DND-41 (cell line): ENCODE data around the gene TSC22D4.

Experiments used
- ATAC-seq: fragments of 200-7000 bp; cut with Tn5 transposase; 3 replicates; pipeline ENCODE4 v1.9.1; 2021; ENCODE audit warnings: low read depth; ENCODE audit not compliant: insufficient read depth
- DNase-seq: peaks from one replicate; pipeline ENCODE4 v3.0.0-alpha.2; 2020
- H2AFZ ChIP-seq: 2 replicates; pipeline ENCODE4 v1.6.0; 2012; ENCODE audit warnings: low read depth, low read length
- H3K27ac ChIP-seq: 2 replicates; pipeline ENCODE4 v1.5.1; 2012; ENCODE audit warnings: low read length, inconsistent platforms
- H3K27me3 ChIP-seq: fragments of 200-600 bp; sonication (generic); 2 replicates; pipeline ENCODE4 v1.6.0; 2012; ENCODE audit warnings: low read length, mild to moderate bottlenecking, inconsistent platforms; ENCODE audit not compliant: insufficient read depth, poor library complexity
- H3K36me3 ChIP-seq: 2 replicates; pipeline ENCODE4 v1.5.1; 2012; ENCODE audit warnings: low read length, inconsistent platforms; ENCODE audit not compliant: insufficient read depth
- H3K4me1 ChIP-seq: 2 replicates; pipeline ENCODE4 v1.5.1; 2012; ENCODE audit warnings: mild to moderate bottlenecking, low read length; ENCODE audit not compliant: insufficient read depth
- H3K4me2 ChIP-seq: 2 replicates; pipeline ENCODE4 v1.6.0; 2012; ENCODE audit warnings: mild to moderate bottlenecking, moderate library complexity, low read length, inconsistent platforms; ENCODE audit not compliant: insufficient read depth
- H3K4me3 ChIP-seq, 2 experiments: fragments of 200-600 bp in 1 of 2; shearing (Covaris generic) in 1 of 2; 2 replicates each; pipeline ENCODE4 v1.5.1; 2012 to 2016; ENCODE audit warnings: inconsistent platforms in 2 of 2, low read length in 2 of 2, mild to moderate bottlenecking in 2 of 2, low read depth in 1 of 2, moderate library complexity in 1 of 2
- H3K79me2 ChIP-seq: 2 replicates; pipeline ENCODE4 v1.6.0; 2012; ENCODE audit warnings: low read length, inconsistent platforms; ENCODE audit not compliant: insufficient read depth
- H3K9ac ChIP-seq: 2 replicates; pipeline ENCODE4 v1.6.0; 2012; ENCODE audit warnings: low read depth, mild to moderate bottlenecking, inconsistent platforms, low read length, moderate library complexity
- H3K9me3 ChIP-seq: 2 replicates; pipeline ENCODE4 v1.5.1; 2012; ENCODE audit warnings: low read length, moderate library complexity, mild to moderate bottlenecking, inconsistent platforms; ENCODE audit not compliant: insufficient read depth, severe bottlenecking
- H4K20me1 ChIP-seq: 2 replicates; pipeline ENCODE4 v1.6.0; 2012; ENCODE audit warnings: low read length; ENCODE audit not compliant: insufficient read depth
- EZH2 ChIP-seq: IDR thresholded peaks from 3 replicates; pipeline ENCODE4 v1.6.1; 2012; ENCODE audit warnings: borderline replicate concordance, low read depth, mild to moderate bottlenecking, moderate library complexity, low read length, inconsistent platforms; ENCODE audit not compliant: severe bottlenecking
- TF ChIP-seq, protein P1 (sequence below): IDR thresholded peaks from 2 replicates; pipeline ENCODE4 v1.5.1; 2012; ENCODE audit warnings: borderline replicate concordance, low read length, moderate library complexity, mild to moderate bottlenecking; ENCODE audit not compliant: poor library complexity, severe bottlenecking; ENCODE audit errors: extremely low read depth

Gene TSC22D4

DNA sequence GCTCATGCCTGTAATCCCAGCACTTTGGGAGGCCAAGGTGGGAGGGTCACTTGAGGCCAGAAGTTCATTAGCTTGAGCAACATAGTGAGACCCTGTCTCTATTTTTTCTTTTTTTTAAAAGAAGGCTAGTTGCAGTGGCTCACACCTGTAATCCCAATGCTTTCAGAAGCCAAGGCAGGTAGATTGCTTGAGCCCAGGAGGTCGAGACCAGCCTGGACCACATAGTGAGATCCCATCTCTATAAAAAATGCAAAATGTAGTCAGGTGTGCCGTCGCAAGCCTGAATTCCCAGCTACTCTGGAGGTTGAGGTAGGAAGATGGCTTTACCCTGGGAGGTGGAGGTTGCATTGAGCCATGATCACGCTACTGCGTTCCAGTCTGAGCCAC lies 12.2 kb upstream of the TSC22D4 start:
- no peak overlapping the region for H3K9ac ChIP-seq
- H3K4me2 ChIP-seq: no peak overlapping the region
- DNase-seq (no peak), ATAC-seq (no peak)
- H3K79me2 ChIP-seq: no peaks in the 10 kb centered on the region
- H3K27ac ChIP-seq: no peak overlapping the region
- H4K20me1 ChIP-seq: no peaks in the 10 kb centered on the region
- H3K36me3 ChIP-seq: no peaks in the 10 kb centered on the region
- TF ChIP-seq EZH2: no peak
- TF ChIP-seq, protein P1, sequence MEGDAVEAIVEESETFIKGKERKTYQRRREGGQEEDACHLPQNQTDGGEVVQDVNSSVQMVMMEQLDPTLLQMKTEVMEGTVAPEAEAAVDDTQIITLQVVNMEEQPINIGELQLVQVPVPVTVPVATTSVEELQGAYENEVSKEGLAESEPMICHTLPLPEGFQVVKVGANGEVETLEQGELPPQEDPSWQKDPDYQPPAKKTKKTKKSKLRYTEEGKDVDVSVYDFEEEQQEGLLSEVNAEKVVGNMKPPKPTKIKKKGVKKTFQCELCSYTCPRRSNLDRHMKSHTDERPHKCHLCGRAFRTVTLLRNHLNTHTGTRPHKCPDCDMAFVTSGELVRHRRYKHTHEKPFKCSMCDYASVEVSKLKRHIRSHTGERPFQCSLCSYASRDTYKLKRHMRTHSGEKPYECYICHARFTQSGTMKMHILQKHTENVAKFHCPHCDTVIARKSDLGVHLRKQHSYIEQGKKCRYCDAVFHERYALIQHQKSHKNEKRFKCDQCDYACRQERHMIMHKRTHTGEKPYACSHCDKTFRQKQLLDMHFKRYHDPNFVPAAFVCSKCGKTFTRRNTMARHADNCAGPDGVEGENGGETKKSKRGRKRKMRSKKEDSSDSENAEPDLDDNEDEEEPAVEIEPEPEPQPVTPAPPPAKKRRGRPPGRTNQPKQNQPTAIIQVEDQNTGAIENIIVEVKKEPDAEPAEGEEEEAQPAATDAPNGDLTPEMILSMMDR: no peak
- H3K4me3 ChIP-seq: no peak overlapping the region
- H3K9me3 ChIP-seq: no peaks in the 10 kb centered on the region
- H3K27me3 ChIP-seq: peaks cover 32% of the 10 kb centered on the region
- H3K4me1 ChIP-seq: no peaks in the 10 kb centered on the region
- no peak overlapping the region for H2AFZ ChIP-seq

DNA sequence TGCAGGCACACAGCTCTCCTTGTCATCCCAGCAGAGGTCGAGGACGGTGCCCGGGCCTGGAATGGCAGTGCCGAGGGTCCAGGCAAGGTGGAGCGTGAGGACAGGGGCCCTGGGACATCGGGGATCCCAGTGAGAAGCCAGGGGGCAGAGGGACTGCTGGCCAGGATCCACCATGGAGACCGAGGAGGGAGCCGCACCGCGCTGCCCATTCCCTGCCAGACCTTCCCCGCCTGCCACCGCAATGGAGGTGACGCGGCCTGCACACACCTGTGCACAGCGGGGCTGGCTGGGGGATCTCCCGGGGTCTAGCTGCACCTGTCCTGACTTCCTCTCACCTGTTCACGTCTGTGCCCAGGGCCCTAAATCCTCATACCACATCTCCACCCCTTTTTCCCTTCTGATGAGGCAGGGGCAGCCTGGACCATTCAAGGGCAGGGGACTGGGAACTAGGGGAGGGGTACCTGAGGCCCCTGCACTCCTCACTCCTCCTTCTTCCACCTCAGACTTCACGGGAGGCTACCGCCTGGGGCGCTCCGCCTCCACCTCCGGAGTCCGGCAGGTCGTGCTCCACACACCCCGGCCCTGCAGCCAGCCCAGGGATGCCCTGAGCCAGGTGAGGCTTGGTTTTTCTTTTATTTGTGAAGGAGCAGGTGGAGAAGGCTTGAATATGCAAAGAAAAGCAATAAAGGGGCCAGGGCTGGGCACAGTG lies 11.6 kb upstream of the TSC22D4 start:
- Histone ChIP-seq H3K4me2 (no peak overlapping the region), H3K27me3 (peaks cover 29% of the 10 kb centered on the region), H3K4me3 (no peak overlapping the region), H3K79me2 (no peaks in the 10 kb centered on the region), H3K9ac (no peak overlapping the region), H3K4me1 (no peaks in the 10 kb centered on the region), H4K20me1 (no peaks in the 10 kb centered on the region), H3K36me3 (no peaks in the 10 kb centered on the region), H3K9me3 (no peaks in the 10 kb centered on the region), H2AFZ (no peak overlapping the region), H3K27ac (no peak overlapping the region)
- DNase-seq: no peak
- TF ChIP-seq, protein P1: no peak
- no peak for TF ChIP-seq EZH2
- no peak for ATAC-seq

DNA sequence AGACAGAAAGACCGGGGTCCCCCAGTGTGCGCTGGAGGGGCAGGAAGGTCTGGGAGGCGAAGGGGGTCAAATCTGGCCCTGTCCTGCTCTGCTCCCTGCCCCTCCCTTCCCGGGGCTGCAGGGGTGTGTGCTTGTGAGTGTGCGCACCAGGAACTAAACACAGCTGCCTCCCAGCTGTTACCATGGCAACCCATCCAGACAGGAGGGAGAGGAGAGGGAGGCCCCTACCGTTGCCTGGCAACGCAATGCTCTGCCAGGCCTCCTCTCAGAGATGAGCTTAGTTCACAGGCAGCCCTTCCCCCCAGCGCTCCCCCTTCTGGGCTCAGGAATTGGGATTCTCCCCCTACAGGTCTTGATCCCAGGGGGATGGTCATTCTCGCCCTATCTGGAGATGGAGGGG lies 10.8 kb upstream of the TSC22D4 start:
- Histone ChIP-seq H3K36me3 (no peaks in the 10 kb centered on the region), H3K4me2 (no peak overlapping the region), H3K4me1 (no peaks in the 10 kb centered on the region), H2AFZ (no peak overlapping the region), H3K4me3 (no peak overlapping the region), H3K9ac (no peak overlapping the region), H4K20me1 (no peaks in the 10 kb centered on the region), H3K27me3 (peaks cover 29% of the 10 kb centered on the region), H3K9me3 (no peaks in the 10 kb centered on the region), H3K79me2 (no peaks in the 10 kb centered on the region), H3K27ac (no peak overlapping the region)
- ATAC-seq: peak; percentile 90
- TF ChIP-seq, protein P1: no peak
- TF ChIP-seq EZH2: no peak
- peak; percentile 89 for DNase-seq
